Measurements from ENCODE around the gene DIAPH2. TPM values are rescaled to one million over a fixed set of nuclear protein-coding genes. Genes with fewer than 3 reads are reported as not detected.

The DIAPH2 gene
- total and polyA plus RNA-seq, 2 donors from 2014 or later, result 2.1 to 15.0 TPM

DNA sequence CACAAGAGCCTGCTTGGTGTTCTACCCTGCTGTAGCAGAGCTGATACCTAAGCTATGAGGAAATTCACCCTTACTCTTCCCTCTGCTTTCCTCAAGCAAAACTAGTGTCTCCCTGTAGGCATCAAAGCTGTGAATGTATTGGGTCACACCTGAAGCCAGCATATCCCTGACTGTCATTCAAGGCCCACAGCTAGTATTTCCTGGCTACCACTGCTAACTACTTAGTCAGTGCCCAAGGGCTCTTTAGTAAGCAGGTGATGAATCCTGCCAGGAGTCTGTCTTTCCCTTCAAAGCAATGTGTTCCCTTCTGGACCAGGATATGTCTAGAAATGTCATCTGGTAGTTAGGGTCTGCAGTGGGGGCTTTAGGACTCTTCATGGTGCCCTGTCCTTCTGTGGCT is 324.7 kb downstream of the DIAPH2 start:
- no peaks in the 10 kb centered on the region for H3K4me1 ChIP-seq (ENCODE audit: control insufficient read depth in 2 of 3, insufficient read depth in 2 of 3, low read depth in 1 of 3, low read length in 3 of 3)
- no peaks in the 10 kb centered on the region for H3K27me3 ChIP-seq (ENCODE audit: control insufficient read depth, insufficient read depth, low read length)
- no peak overlapping the region for H3K9ac ChIP-seq (ENCODE audit: low read length in 3 of 3)
- TF ChIP-seq, protein P1, sequence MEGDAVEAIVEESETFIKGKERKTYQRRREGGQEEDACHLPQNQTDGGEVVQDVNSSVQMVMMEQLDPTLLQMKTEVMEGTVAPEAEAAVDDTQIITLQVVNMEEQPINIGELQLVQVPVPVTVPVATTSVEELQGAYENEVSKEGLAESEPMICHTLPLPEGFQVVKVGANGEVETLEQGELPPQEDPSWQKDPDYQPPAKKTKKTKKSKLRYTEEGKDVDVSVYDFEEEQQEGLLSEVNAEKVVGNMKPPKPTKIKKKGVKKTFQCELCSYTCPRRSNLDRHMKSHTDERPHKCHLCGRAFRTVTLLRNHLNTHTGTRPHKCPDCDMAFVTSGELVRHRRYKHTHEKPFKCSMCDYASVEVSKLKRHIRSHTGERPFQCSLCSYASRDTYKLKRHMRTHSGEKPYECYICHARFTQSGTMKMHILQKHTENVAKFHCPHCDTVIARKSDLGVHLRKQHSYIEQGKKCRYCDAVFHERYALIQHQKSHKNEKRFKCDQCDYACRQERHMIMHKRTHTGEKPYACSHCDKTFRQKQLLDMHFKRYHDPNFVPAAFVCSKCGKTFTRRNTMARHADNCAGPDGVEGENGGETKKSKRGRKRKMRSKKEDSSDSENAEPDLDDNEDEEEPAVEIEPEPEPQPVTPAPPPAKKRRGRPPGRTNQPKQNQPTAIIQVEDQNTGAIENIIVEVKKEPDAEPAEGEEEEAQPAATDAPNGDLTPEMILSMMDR (IDR thresholded peaks at IDR 0.05; ENCODE audit: borderline replicate concordance, extremely low read depth, insufficient read depth), result no peak
- no peak for DNase-seq
- H3K9me3 ChIP-seq (ENCODE audit: control insufficient read depth in 2 of 3, insufficient read depth in 1 of 3, low read length in 3 of 3), result no peaks in the 10 kb centered on the region
- no peak for FAIRE-seq
- no peaks in the 10 kb centered on the region for H3K36me3 ChIP-seq (ENCODE audit: control insufficient read depth in 2 of 3, insufficient read depth in 3 of 3, low read length in 3 of 3)
- intact Hi-C loops (cut with DNase I), result no loop called here
- no peak overlapping the region for H3K27ac ChIP-seq (ENCODE audit: low read depth in 2 of 2, low read length in 2 of 2)
- H3K4me3 ChIP-seq (ENCODE audit: low read length in 3 of 3), result no peak overlapping the region

DNA sequence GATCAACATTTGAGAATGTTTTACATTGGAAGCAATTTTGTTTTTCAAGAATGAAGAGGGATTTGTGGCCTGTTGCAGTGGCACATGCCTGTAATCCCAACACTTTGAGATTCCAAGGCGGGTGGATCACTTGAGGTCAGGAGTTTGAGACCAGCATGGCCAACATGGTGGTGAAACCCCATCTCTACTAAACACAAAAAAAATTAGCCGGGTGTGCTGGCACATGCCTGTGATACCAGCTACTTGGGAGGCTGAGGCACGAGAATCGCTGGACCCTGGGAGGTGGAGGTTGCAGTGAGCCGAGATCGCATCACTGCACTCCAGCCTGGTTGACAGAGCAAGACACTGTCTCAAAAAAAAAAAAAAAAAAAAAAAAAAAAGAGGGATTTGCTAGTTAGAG is 326.9 kb downstream of the DIAPH2 start:
- Histone ChIP-seq H3K27me3 (ENCODE audit: control insufficient read depth, insufficient read depth, low read length) (no peaks in the 10 kb centered on the region), H3K4me1 (ENCODE audit: control insufficient read depth in 2 of 3, insufficient read depth in 2 of 3, low read depth in 1 of 3, low read length in 3 of 3) (no peaks in the 10 kb centered on the region), H3K9ac (ENCODE audit: low read length in 3 of 3) (no peak overlapping the region), H3K27ac (ENCODE audit: low read depth in 2 of 2, low read length in 2 of 2) (no peak overlapping the region), H3K4me3 (ENCODE audit: low read length in 3 of 3) (no peak overlapping the region), H3K9me3 (ENCODE audit: control insufficient read depth in 2 of 3, insufficient read depth in 1 of 3, low read length in 3 of 3) (no peaks in the 10 kb centered on the region), H3K36me3 (ENCODE audit: control insufficient read depth in 2 of 3, insufficient read depth in 3 of 3, low read length in 3 of 3) (no peaks in the 10 kb centered on the region)
- intact Hi-C loops (cut with DNase I), result no loop called here
- no peak for DNase-seq
- TF ChIP-seq, protein P1 (IDR thresholded peaks at IDR 0.05; ENCODE audit: borderline replicate concordance, extremely low read depth, insufficient read depth), result no peak
- FAIRE-seq, result no peak

- Histone ChIP-seq H3K4me1 (ENCODE audit: control insufficient read depth in 2 of 3, insufficient read depth in 2 of 3, low read depth in 1 of 3, low read length in 3 of 3) (no peaks in the 10 kb centered on the region), H3K9ac (ENCODE audit: low read length in 3 of 3) (no peak overlapping the region), H3K4me3 (ENCODE audit: low read length in 3 of 3) (no peak overlapping the region), H3K27ac (ENCODE audit: low read depth in 2 of 2, low read length in 2 of 2) (no peak overlapping the region), H3K9me3 (ENCODE audit: control insufficient read depth in 2 of 3, insufficient read depth in 1 of 3, low read length in 3 of 3) (no peaks in the 10 kb centered on the region), H3K36me3 (ENCODE audit: control insufficient read depth in 2 of 3, insufficient read depth in 3 of 3, low read length in 3 of 3) (no peaks in the 10 kb centered on the region), H3K27me3 (ENCODE audit: control insufficient read depth, insufficient read depth, low read length) (no peaks in the 10 kb centered on the region)
- TF ChIP-seq, protein P1 (IDR thresholded peaks at IDR 0.05; ENCODE audit: borderline replicate concordance, extremely low read depth, insufficient read depth), result no peak
- intact Hi-C loops (cut with DNase I), result no loop called here
- FAIRE-seq (peak; percentile 42), DNase-seq (no peak)
These were observed 331.5 kb downstream of the DIAPH2 start for GRCh38 chrX:97016106-97016505.

GRCh38 chrX:97021680-97022079 is 337.0 kb downstream of the DIAPH2 start:
- Histone ChIP-seq H3K27ac (ENCODE audit: low read depth in 2 of 2, low read length in 2 of 2) (no peak overlapping the region), H3K9ac (ENCODE audit: low read length in 3 of 3) (no peak overlapping the region), H3K4me3 (ENCODE audit: low read length in 3 of 3) (no peak overlapping the region), H3K27me3 (ENCODE audit: control insufficient read depth, insufficient read depth, low read length) (no peaks in the 10 kb centered on the region), H3K36me3 (ENCODE audit: control insufficient read depth in 2 of 3, insufficient read depth in 3 of 3, low read length in 3 of 3) (no peaks in the 10 kb centered on the region), H3K9me3 (ENCODE audit: control insufficient read depth in 2 of 3, insufficient read depth in 1 of 3, low read length in 3 of 3) (no peaks in the 10 kb centered on the region), H3K4me1 (ENCODE audit: control insufficient read depth in 2 of 3, insufficient read depth in 2 of 3, low read depth in 1 of 3, low read length in 3 of 3) (no peaks in the 10 kb centered on the region)
- no peak for DNase-seq
- peak; percentile 82 for FAIRE-seq
- intact Hi-C loops (cut with DNase I), result no loop called here
- TF ChIP-seq, protein P1 (IDR thresholded peaks at IDR 0.05; ENCODE audit: borderline replicate concordance, extremely low read depth, insufficient read depth), result no peak
